Transverse colon (tissue), 4 donors: Measurements from ENCODE around the gene AEBP2.

Source experiments
- CTCF ChIP-seq, 5 experiments: fragments of 200-600 bp in 3 of 5; fragments of 450-650 bp in 2 of 5; sonication (generic) in 3 of 5; IDR thresholded peaks; 1 replicate in 2 of 5; 2 replicates in 3 of 5; pipeline ENCODE4 v1.5.1; 2016 to 2017; ENCODE audit warnings: antibody characterized with exemption in 5 of 5, inconsistent platforms in 3 of 5, mild to moderate bottlenecking in 2 of 5, moderate library complexity in 1 of 5
- POLR2A ChIP-seq: fragments of 450-650 bp; IDR thresholded peaks from one replicate; pipeline ENCODE4 v1.6.1; 2016; ENCODE audit warnings: antibody characterized with exemption, mild to moderate bottlenecking, moderate library complexity
- POLR2AphosphoS5 ChIP-seq, 3 donors: sonication (generic); formaldehyde crosslinking; IDR thresholded peaks; one replicate each; pipeline ENCODE4 v1.6.1; 2016; ENCODE audit warnings: antibody characterized with exemption in 3 of 3

- no peak for TF ChIP-seq POLR2A
- no peak for TF ChIP-seq CTCF (IDR thresholded peaks at IDR 0.05)
- TF ChIP-seq POLR2AphosphoS5 (IDR thresholded peaks at IDR 0.05) = no peak
Observed at GRCh38 chr12:19485240-19485639, 45.9 kb downstream of the AEBP2 start.
